Ectodermal cell (in vitro differentiated cells): ENCODE data around the gene PIGK.

Experiments
- H3K27ac ChIP-seq: 2 replicates; pipeline ENCODE4 v1.7.0; 2013; ENCODE audit warnings: mild to moderate bottlenecking, low read depth, low read length; ENCODE audit not compliant: insufficient read depth, poor library complexity, severe bottlenecking
- H3K27me3 ChIP-seq: 2 replicates; pipeline ENCODE4 v1.7.0; 2013; ENCODE audit warnings: mild to moderate bottlenecking, low read length; ENCODE audit not compliant: insufficient read depth, control insufficient read depth, poor library complexity, severe bottlenecking
- H3K36me3 ChIP-seq: one replicate; pipeline ENCODE4 v1.7.0; 2013; ENCODE audit warnings: low read length; ENCODE audit not compliant: control insufficient read depth, insufficient read depth
- H3K4me1 ChIP-seq: one replicate; pipeline ENCODE4 v1.7.0; 2013; ENCODE audit warnings: low read length; ENCODE audit not compliant: control insufficient read depth, insufficient read depth
- H3K4me3 ChIP-seq: 2 replicates; pipeline ENCODE4 v1.7.0; 2013; ENCODE audit warnings: low read depth, low read length, control low read depth; ENCODE audit not compliant: insufficient read depth
- H3K9me3 ChIP-seq: 2 replicates; pipeline ENCODE4 v1.7.0; 2013; ENCODE audit warnings: mild to moderate bottlenecking, low read length, moderate library complexity; ENCODE audit not compliant: control insufficient read depth
- WGBS, 2 experiments: methylation state at CpG; one replicate each; pipeline ENCODE4 v1.1.7; 2013; ENCODE audit warnings: missing lambda C conversion rate in 2 of 2; 5-methylcytosine and 5-hydroxymethylcytosine counted together

PIGK gene

GRCh38 chr1:77051425-77051824, 167.8 kb downstream of the PIGK start:
- Histone ChIP-seq H3K27me3 (no peaks in the 10 kb centered on the region), H3K27ac (no peak overlapping the region), H3K4me1 (no peaks in the 10 kb centered on the region), H3K4me3 (no peak overlapping the region), H3K36me3 (peaks cover 7% of the 10 kb centered on the region), H3K9me3 (no peaks in the 10 kb centered on the region)
- WGBS, 2 experiments, result 93% methylated on average over 1 of the region's 1 CpG

- no peaks in the 10 kb centered on the region for H3K36me3 ChIP-seq
- H3K4me1 ChIP-seq, result no peaks in the 10 kb centered on the region
- 100% methylated on average over 1 of the region's 1 CpG for WGBS, 2 experiments
- no peak overlapping the region for H3K27ac ChIP-seq
- H3K9me3 ChIP-seq, result no peaks in the 10 kb centered on the region
- H3K27me3 ChIP-seq, result no peaks in the 10 kb centered on the region
- H3K4me3 ChIP-seq, result no peak overlapping the region
Observed at GRCh38 chr1:77048615-77049005, 170.6 kb downstream of the PIGK start.

GRCh38 chr1:77047978-77048614, 171.1 kb downstream of the PIGK start:
- Histone ChIP-seq H3K27ac (no peak overlapping the region), H3K9me3 (no peaks in the 10 kb centered on the region), H3K27me3 (no peaks in the 10 kb centered on the region), H3K36me3 (no peaks in the 10 kb centered on the region), H3K4me3 (no peak overlapping the region), H3K4me1 (no peaks in the 10 kb centered on the region)
- 83 to 92% methylated on average over 3 of the region's 3 CpGs for WGBS, 2 experiments

- Histone ChIP-seq H3K36me3 (no peaks in the 10 kb centered on the region), H3K4me1 (no peaks in the 10 kb centered on the region), H3K9me3 (no peaks in the 10 kb centered on the region), H3K27ac (no peak overlapping the region), H3K4me3 (no peak overlapping the region), H3K27me3 (no peaks in the 10 kb centered on the region)
- 100% methylated on average over 1 of the region's 1 CpG; no CpG with 5 or more reads in 1 of the 2 experiments for WGBS, 2 experiments
Observed at GRCh38 chr1:77047575-77047974, 171.7 kb downstream of the PIGK start.

GRCh38 chr1:77044133-77044849, 174.9 kb downstream of the PIGK start:
- Histone ChIP-seq H3K36me3 (no peaks in the 10 kb centered on the region), H3K27ac (no peak overlapping the region), H3K4me1 (no peaks in the 10 kb centered on the region), H3K4me3 (no peak overlapping the region), H3K9me3 (no peaks in the 10 kb centered on the region), H3K27me3 (no peaks in the 10 kb centered on the region)
- WGBS, 2 experiments, result 95% methylated on average over 20 of the region's 20 CpGs

GRCh38 chr1:77040826-77041225, 178.4 kb downstream of the PIGK start:
- H3K4me3 ChIP-seq, result no peak overlapping the region
- no peaks in the 10 kb centered on the region for H3K36me3 ChIP-seq
- WGBS, 2 experiments, result 94 to 96% methylated on average over 3 of the region's 3 CpGs
- no peak overlapping the region for H3K27ac ChIP-seq
- H3K27me3 ChIP-seq, result no peaks in the 10 kb centered on the region
- H3K9me3 ChIP-seq, result no peaks in the 10 kb centered on the region
- no peaks in the 10 kb centered on the region for H3K4me1 ChIP-seq

GRCh38 chr1:77039739-77040138, 179.5 kb downstream of the PIGK start:
- Histone ChIP-seq H3K36me3 (no peaks in the 10 kb centered on the region), H3K27ac (no peak overlapping the region), H3K27me3 (no peaks in the 10 kb centered on the region), H3K4me1 (no peaks in the 10 kb centered on the region), H3K9me3 (no peaks in the 10 kb centered on the region), H3K4me3 (no peak overlapping the region)
- 88 to 96% methylated on average over 8 of the region's 8 CpGs for WGBS, 2 experiments

- Histone ChIP-seq H3K4me3 (no peak overlapping the region), H3K36me3 (no peaks in the 10 kb centered on the region), H3K27me3 (no peaks in the 10 kb centered on the region), H3K9me3 (no peaks in the 10 kb centered on the region), H3K27ac (no peak overlapping the region), H3K4me1 (no peaks in the 10 kb centered on the region)
- 93% methylated on average over 1 of the region's 1 CpG for WGBS, 2 experiments
Observed at GRCh38 chr1:77039111-77039510, 180.1 kb downstream of the PIGK start.
